Transverse colon (tissue), 4 donors: ENCODE results near the gene CNNM3.

ENCODE experiments used
- EP300 ChIP-seq: sonication (generic); formaldehyde crosslinking; IDR thresholded peaks from one replicate; pipeline ENCODE4 v1.6.1; 2017; ENCODE audit warnings: antibody characterized with exemption, low read depth
- POLR2A ChIP-seq: fragments of 450-650 bp; IDR thresholded peaks from one replicate; pipeline ENCODE4 v1.6.1; 2016; ENCODE audit warnings: antibody characterized with exemption, mild to moderate bottlenecking, moderate library complexity
- POLR2AphosphoS5 ChIP-seq, 3 donors: sonication (generic); formaldehyde crosslinking; IDR thresholded peaks; one replicate each; pipeline ENCODE4 v1.6.1; 2016; ENCODE audit warnings: antibody characterized with exemption in 3 of 3
- TF ChIP-seq, protein P1 (sequence below), 5 experiments: fragments of 200-600 bp in 3 of 5; fragments of 450-650 bp in 2 of 5; sonication (generic) in 3 of 5; IDR thresholded peaks; 1 replicate in 2 of 5; 2 replicates in 3 of 5; pipeline ENCODE4 v1.5.1; 2016 to 2017; ENCODE audit warnings: antibody characterized with exemption in 5 of 5, inconsistent platforms in 3 of 5, mild to moderate bottlenecking in 2 of 5, moderate library complexity in 1 of 5

GRCh38 chr2:96874198-96874831 is 58.2 kb downstream of the CNNM3 start:
- TF ChIP-seq, protein P1, sequence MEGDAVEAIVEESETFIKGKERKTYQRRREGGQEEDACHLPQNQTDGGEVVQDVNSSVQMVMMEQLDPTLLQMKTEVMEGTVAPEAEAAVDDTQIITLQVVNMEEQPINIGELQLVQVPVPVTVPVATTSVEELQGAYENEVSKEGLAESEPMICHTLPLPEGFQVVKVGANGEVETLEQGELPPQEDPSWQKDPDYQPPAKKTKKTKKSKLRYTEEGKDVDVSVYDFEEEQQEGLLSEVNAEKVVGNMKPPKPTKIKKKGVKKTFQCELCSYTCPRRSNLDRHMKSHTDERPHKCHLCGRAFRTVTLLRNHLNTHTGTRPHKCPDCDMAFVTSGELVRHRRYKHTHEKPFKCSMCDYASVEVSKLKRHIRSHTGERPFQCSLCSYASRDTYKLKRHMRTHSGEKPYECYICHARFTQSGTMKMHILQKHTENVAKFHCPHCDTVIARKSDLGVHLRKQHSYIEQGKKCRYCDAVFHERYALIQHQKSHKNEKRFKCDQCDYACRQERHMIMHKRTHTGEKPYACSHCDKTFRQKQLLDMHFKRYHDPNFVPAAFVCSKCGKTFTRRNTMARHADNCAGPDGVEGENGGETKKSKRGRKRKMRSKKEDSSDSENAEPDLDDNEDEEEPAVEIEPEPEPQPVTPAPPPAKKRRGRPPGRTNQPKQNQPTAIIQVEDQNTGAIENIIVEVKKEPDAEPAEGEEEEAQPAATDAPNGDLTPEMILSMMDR (IDR thresholded peaks at IDR 0.05): no peak
- no peak for TF ChIP-seq POLR2A
- TF ChIP-seq POLR2AphosphoS5 (IDR thresholded peaks at IDR 0.05): no peak
- no peak for TF ChIP-seq EP300
